Panc1 (cell line): ENCODE data around the gene SND1. TPM values are rescaled to one million over a fixed set of nuclear protein-coding genes. Genes with fewer than 3 reads are reported as not detected.

ENCODE experiments used
- ATAC-seq: fragments of 200-7000 bp; cut with Tn5 transposase; 2 replicates; pipeline ENCODE4 v1.9.1; 2020; ENCODE audit warnings: mild to moderate bottlenecking, moderate library complexity
- BruUV-seq: library from RNA; stranded (reverse); fragments of 400-500 nt; replicated peaks from 2 replicates; lab custom pipeline; 2021; lab: Mats Ljungman, UMichigan
- CTCF ChIA-PET: fragments of 300-600 bp; sonication (Branson Sonifier 250); formaldehyde crosslinking; loops from one replicate; lab custom pipeline; 2022; ENCODE audit warnings: antibody characterized with exemption; lab: Charles Lee
- POLR2A ChIA-PET: fragments of 300-600 bp; sonication (Branson Sonifier 250); formaldehyde crosslinking; loops from one replicate; lab custom pipeline; 2022; ENCODE audit warnings: antibody characterized with exemption; lab: Charles Lee
- DNase-seq: peaks from one replicate; pipeline ENCODE4 v3.0.0-alpha.2; 2010; ENCODE audit warnings: low read depth, low spot score
- H3K27ac ChIP-seq: 2 replicates; pipeline ENCODE4 v1.5.1; 2011; ENCODE audit warnings: mild to moderate bottlenecking, low read length, inconsistent platforms
- H3K27me3 ChIP-seq: fragments of 200-500 bp; sonication (Bioruptor generic); 2 replicates; pipeline ENCODE4 v1.6.0; 2014; ENCODE audit warnings: low read length, inconsistent platforms; ENCODE audit not compliant: control insufficient read depth, insufficient read depth
- H3K36me3 ChIP-seq: fragments of 200-500 bp; sonication (Bioruptor generic); 2 replicates; pipeline ENCODE4 v1.5.1; 2014; ENCODE audit warnings: inconsistent platforms, mild to moderate bottlenecking, low read length, moderate library complexity; ENCODE audit not compliant: control insufficient read depth, insufficient read depth
- H3K4me1 ChIP-seq: 2 replicates; pipeline ENCODE4 v1.5.1; 2011; ENCODE audit warnings: inconsistent platforms, mild to moderate bottlenecking, low read length, moderate library complexity; ENCODE audit not compliant: control insufficient read depth, insufficient read depth
- H3K4me3 ChIP-seq, 2 experiments: 2 replicates each; pipeline ENCODE4 v1.5.1; 2011 to 2012; ENCODE audit warnings: low read depth in 2 of 2, low read length in 2 of 2, mild to moderate bottlenecking in 2 of 2, inconsistent platforms in 1 of 2, moderate library complexity in 1 of 2
- H3K9me3 ChIP-seq: fragments of 200-500 bp; sonication (Bioruptor generic); 2 replicates; pipeline ENCODE4 v1.5.1; 2014; ENCODE audit warnings: low read depth, mild to moderate bottlenecking, inconsistent platforms, low read length, moderate library complexity; ENCODE audit not compliant: control insufficient read depth, insufficient read depth
- CTCF ChIP-seq: fragments of 450-650 bp; IDR thresholded peaks from 2 replicates; pipeline ENCODE4 v1.5.1; 2017; ENCODE audit warnings: mild to moderate bottlenecking
- POLR2AphosphoS5 ChIP-seq: IDR thresholded peaks from 2 replicates; pipeline ENCODE4 v1.6.1; 2012; ENCODE audit warnings: mild to moderate bottlenecking, low read depth, low read length, moderate library complexity
- REST ChIP-seq, 2 experiments: IDR thresholded peaks; 2 replicates each; pipeline ENCODE4 v1.6.1; 2011 to 2012; ENCODE audit warnings: low read depth in 2 of 2, control low read depth in 1 of 2, low read length in 1 of 2, mild to moderate bottlenecking in 1 of 2, moderate library complexity in 1 of 2; ENCODE audit not compliant: insufficient read depth in 1 of 2
- SIN3A ChIP-seq: IDR thresholded peaks from 2 replicates; pipeline ENCODE4 v1.6.1; 2012; ENCODE audit warnings: low read depth, mild to moderate bottlenecking, low read length, moderate library complexity, borderline replicate concordance; ENCODE audit not compliant: insufficient read depth
- TCF7L2 ChIP-seq: IDR thresholded peaks from 2 replicates; pipeline ENCODE4 v1.6.1; 2011; ENCODE audit warnings: mild to moderate bottlenecking, low read depth, low read length, inconsistent platforms
- in situ Hi-C: cut with HindIII; loops from 2 replicates; pipeline ENCODE4 v1.10.0; 2016; ENCODE audit warnings: low sequenced_read_pairs, low pct_unique_long_range_greater_than_20kb
- intact Hi-C: fragments of 100-400 bp; cut with micrococcal nuclease; formaldehyde crosslinking; loops from one replicate; pipeline ENCODE4 v1.10.0; 2022; ENCODE audit not compliant: unreplicated experiment
- total RNA-seq: library from RNA; stranded (reverse); gene quantifications from one replicate; pipeline ENCODE4 v1.2.1, GENCODE V29; 2021; ENCODE audit not compliant: unreplicated experiment

SND1 gene
- total RNA-seq, 1 experiment from 2014 or later: 176 TPM

- in situ Hi-C loops: no loop called here
- no peaks in the 10 kb centered on the region for H3K27me3 ChIP-seq
- TF ChIP-seq CTCF (no peak), TCF7L2 (no peak), POLR2AphosphoS5 (no peak), REST (IDR thresholded peaks at IDR 0.05; ENCODE audit: insufficient read depth in 1 of 2, low read depth in 2 of 2, low read length in 1 of 2) (no peak), SIN3A (no peak)
- no peaks in the 10 kb centered on the region for H3K4me1 ChIP-seq
- POLR2A ChIA-PET: no interaction called here
- BruUV-seq: no TSS peak
- ATAC-seq: no peak
- H3K36me3 ChIP-seq: no peaks in the 10 kb centered on the region; the same call in 1 of the 2 replicates
- no peak overlapping the region for H3K4me3 ChIP-seq
- H3K27ac ChIP-seq: no peak overlapping the region
- intact Hi-C loops: no loop called here
- CTCF ChIA-PET: no interaction called here
- no peaks in the 10 kb centered on the region for H3K9me3 ChIP-seq
- DNase-seq: no peak
Observed at GRCh38 chr7:127887631-127888030, 235.6 kb downstream of the SND1 start.

DNA sequence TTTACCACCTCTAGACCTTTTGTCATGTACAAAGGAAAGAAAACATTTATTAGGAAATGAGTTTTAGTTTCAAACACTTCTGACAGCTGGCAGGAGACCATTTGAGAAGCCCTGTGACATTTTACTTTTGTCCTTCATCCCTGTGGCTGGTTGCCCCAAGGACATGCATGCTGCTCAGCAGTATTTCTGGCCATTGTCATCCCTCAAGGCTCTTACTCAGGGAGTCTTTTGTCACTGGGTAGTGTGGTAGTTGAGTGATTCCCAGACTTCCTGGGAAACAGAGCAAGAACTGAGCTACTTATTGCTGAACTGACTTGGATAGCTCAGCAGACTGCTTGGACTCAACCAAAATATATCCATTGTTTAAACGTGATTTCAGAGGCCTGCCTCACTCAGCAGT is 236.4 kb downstream of the SND1 start:
- CTCF ChIA-PET: no interaction called here
- H3K27ac ChIP-seq: no peak overlapping the region
- POLR2A ChIA-PET: no interaction called here
- no TSS peak for BruUV-seq
- in situ Hi-C loops: no loop called here
- no peak for TF ChIP-seq POLR2AphosphoS5
- TF ChIP-seq CTCF: no peak
- no peak for TF ChIP-seq TCF7L2
- TF ChIP-seq SIN3A: no peak
- TF ChIP-seq REST (IDR thresholded peaks at IDR 0.05; ENCODE audit: insufficient read depth in 1 of 2, low read depth in 2 of 2, low read length in 1 of 2): no peak
- ATAC-seq (no peak), DNase-seq (no peak)
- no peaks in the 10 kb centered on the region; the same call in 1 of the 2 replicates for H3K36me3 ChIP-seq
- H3K9me3 ChIP-seq: no peaks in the 10 kb centered on the region
- H3K4me1 ChIP-seq: no peaks in the 10 kb centered on the region
- H3K4me3 ChIP-seq: no peak overlapping the region
- intact Hi-C loops: no loop called here
- no peaks in the 10 kb centered on the region for H3K27me3 ChIP-seq
